Tibial nerve (tissue), 4 donors: ENCODE data around the gene GPC6.

Source experiments
- EP300 ChIP-seq, 2 donors: sonication (generic); formaldehyde crosslinking; IDR thresholded peaks; one replicate each; pipeline ENCODE4 v1.6.1; 2017; ENCODE audit warnings: antibody characterized with exemption in 2 of 2, mild to moderate bottlenecking in 1 of 2
- TF ChIP-seq, protein P1 (sequence below), 5 experiments: fragments of 200-600 bp in 3 of 5; fragments of 450-650 bp in 2 of 5; sonication (generic) in 3 of 5; IDR thresholded peaks; one replicate each; pipeline ENCODE4 v1.5.1; 2016 to 2019; ENCODE audit warnings: antibody characterized with exemption in 5 of 5, mild to moderate bottlenecking in 3 of 5, moderate library complexity in 2 of 5

DNA sequence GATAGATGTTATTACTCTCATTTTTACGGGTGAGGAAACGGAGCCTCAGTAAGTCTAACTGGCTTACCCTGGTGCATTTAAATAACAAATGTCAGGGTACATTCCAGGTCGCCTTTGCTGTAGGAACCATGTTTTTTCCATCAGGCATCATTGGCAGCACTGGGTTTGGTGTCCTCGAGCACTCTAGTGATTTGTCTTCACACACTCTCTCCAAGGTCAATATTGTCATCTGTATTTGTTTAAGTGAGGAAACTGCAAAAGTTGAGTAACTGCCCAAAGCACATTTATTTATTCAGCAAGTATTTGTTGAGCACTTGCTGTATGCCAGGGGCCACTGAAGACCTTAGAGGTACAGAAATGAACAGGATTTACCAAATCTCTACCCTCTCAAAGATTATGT, 1174.3 kb downstream of the GPC6 start:
- no peak for TF ChIP-seq EP300 (IDR thresholded peaks at IDR 0.05)
- TF ChIP-seq, protein P1, sequence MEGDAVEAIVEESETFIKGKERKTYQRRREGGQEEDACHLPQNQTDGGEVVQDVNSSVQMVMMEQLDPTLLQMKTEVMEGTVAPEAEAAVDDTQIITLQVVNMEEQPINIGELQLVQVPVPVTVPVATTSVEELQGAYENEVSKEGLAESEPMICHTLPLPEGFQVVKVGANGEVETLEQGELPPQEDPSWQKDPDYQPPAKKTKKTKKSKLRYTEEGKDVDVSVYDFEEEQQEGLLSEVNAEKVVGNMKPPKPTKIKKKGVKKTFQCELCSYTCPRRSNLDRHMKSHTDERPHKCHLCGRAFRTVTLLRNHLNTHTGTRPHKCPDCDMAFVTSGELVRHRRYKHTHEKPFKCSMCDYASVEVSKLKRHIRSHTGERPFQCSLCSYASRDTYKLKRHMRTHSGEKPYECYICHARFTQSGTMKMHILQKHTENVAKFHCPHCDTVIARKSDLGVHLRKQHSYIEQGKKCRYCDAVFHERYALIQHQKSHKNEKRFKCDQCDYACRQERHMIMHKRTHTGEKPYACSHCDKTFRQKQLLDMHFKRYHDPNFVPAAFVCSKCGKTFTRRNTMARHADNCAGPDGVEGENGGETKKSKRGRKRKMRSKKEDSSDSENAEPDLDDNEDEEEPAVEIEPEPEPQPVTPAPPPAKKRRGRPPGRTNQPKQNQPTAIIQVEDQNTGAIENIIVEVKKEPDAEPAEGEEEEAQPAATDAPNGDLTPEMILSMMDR (IDR thresholded peaks at IDR 0.05), result no peak
